ENCODE measurements around the gene GALNT12.

The GALNT12 gene

GRCh38 chr9:98783518-98784226, 23.8 kb upstream of the GALNT12 start:
- no peak for DNase-seq (ENCODE audit: low read depth in 2 of 2)

DNA sequence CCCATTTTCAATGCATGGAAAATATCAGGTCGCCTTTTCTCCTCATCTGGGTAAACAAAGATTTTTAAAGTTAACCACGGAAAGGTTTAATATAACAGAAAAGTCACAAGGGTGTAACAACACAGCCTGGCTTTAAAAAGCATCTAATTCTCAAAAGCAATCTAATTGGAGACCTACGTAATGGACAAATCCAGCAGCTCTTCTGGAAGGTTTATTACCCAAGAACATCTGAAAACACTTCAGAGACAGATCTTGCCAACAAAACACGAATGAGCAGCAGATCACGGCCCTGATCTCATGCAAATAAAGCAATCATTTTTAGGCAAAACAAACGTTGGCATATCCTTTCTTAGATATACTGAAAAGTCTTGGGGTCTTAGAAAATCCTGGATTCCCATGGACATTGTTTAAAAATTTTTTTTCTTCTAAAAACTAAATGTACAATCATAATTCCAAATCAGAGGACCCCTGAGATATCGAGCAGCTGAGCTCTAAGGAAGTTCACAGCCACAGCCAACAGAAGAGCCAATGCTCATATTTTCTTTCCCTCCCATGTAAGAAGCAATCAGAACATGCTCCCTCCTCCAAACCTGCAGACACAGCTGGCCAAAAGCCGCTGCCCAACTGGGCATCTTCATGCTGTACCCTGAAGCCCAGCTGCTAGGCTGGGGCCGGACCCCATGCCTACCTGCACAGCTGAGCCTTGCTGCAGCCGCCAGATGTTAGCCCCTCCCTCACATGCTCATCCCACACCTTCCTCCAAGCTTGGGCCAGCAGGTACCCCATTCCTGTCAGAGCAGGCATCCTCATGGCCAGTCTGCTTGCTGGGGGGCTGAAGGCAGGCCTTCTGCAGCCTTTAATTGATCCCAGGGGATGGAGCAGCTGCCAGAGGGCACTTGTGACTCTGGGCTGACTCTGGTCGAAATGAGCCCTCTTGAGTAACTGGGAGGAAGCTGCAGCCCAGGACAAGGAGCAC, 22.4 kb upstream of the GALNT12 start:
- DNase-seq (ENCODE audit: low read depth in 2 of 2): no peak

GRCh38 chr9:98786750-98787510, 20.5 kb upstream of the GALNT12 start:
- no peak for DNase-seq (ENCODE audit: low read depth in 2 of 2)

DNA sequence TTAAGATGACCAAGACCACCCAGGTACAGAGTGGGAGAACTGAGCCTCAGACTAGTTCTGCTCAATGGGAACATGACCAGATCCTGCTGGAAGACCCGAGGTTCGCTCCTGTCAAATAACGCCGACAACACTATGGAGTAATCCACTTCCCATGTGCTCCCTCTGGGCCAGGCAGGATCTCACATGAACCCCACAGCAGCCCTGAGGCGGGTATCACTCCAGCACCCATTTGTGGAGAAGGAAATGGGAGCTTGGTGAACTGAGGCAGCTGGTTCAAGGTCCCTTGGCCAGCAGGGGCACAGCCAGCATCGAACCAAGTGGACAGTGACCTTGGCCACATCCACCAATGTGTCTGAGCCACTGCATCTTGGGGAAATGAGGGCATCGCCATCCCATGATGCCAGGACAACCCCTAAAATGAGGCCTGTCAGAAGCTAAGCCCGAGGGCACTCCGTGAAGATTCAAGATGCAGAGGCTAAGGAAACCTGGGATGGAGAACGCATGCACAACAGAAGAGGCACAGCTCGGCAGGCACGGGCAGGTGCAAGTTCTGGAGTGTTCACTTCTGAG, 19.6 kb upstream of the GALNT12 start:
- DNase-seq (ENCODE audit: low read depth in 2 of 2): no peak

DNA sequence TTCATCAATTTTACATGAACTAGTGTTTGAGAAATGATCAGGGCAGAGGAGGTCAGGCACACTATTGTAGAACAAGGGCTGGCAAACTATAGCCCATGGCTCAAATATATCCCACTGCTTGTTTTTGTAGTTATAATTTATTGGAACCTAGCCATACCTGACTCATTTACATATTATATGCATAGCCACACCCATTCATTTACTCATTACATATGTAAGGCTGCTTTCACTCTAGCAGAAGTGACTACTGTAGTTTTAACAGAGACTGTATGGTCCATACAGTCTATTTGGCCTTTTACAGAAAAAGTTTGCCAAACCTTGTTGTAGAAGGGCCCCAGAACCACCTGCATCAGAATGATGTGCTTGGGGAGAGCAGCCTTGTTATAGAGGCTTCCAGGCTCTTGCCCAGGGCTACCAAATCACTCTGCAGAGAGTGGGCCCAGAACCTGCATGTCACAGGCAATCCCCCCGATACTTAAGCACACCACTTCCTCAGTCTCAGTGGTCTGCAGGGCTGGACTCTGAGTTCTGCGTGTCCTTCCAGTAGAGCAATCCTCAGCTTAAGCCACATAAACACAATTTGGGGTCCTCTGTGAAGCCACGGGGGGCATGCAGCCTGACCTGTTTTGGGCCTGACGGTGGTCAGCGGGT, 17.9 kb upstream of the GALNT12 start:
- DNase-seq (ENCODE audit: low read depth in 2 of 2): no peak

GRCh38 chr9:98790134-98790841, 17.2 kb upstream of the GALNT12 start:
- DNase-seq (ENCODE audit: low read depth in 2 of 2): no peak

GRCh38 chr9:98790842-98791607, 16.4 kb upstream of the GALNT12 start:
- DNase-seq (ENCODE audit: low read depth in 2 of 2): peak in 1 of 2 donors; percentile 49

DNA sequence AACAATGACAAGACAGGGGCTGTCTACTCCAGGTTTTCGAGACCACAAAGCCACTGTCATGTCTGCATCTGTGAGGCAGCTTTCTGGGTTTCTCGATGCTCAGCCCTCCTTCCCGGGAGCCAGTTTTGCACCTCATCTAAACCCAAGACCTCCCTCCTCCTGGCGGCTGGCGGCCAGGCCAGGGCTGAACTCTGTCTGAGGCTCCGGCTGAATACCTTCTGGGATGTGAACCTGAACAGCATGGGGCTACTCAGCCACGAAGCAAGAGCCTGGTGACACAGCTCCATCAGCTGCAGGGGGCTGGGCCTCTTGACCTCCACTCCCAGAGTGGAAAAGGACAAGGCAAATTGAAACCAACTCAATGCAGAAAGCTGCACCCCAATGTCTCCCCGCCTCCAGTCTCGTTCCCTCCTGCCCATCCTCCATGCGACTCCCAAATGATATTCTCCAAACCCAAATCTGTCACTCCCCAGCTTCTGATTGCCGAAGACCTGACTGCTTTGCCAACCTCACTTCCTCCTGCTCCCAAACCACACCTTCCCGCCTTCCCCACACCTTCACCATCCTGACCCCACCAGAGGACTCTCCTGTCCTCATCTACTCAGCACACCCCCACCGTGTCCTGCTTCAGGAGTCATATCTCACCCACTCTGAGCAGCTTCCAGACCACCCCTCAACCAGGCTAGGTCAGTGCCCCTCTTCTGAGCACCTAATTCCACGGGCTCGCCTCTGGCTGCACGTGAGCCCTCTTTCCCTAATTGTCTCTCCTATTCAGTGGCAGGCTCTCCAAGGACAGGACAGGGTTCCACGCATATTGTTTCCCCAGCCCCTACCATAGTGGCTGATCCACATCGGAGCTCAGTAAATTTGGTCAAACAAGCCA, 15.6 kb upstream of the GALNT12 start:
- no peak for DNase-seq (ENCODE audit: low read depth in 2 of 2)

- no peak for DNase-seq (ENCODE audit: low read depth in 2 of 2)
These were observed 14.4 kb upstream of the GALNT12 start for GRCh38 chr9:98793031-98793430.

GRCh38 chr9:98794802-98795201, 12.7 kb upstream of the GALNT12 start:
- DNase-seq (ENCODE audit: low read depth in 2 of 2): no peak

DNA sequence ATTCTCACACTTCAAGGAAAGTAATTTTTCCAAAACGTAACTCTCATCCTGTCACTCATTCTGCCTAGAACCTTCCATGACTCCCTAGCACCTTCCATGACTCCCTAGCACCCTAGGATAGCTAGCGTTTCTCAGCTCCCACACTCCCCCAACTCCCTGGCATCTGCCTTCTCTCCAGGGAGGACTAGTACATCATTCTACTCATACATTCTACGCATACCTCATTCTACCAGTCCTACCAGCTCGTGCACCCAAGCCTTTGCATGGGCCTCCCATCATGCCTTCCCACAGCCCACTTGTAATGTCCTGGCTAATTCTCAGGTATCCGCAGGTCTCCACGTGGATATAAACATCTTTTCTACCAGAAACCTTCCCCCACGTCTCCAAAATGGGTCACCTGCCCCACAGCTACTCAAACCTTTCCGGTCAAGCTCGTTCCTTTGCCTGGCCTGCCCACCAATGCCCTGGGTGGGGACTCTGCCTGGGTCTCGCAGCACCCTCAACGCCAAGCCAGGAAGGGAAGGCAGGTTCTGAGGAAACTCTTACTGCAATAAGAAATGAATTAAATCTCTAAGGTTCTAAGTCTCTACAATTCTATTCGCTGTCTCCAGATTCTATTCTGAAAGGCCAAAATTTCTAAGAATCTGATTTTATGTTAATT, 12.0 kb upstream of the GALNT12 start:
- DNase-seq (ENCODE audit: low read depth in 2 of 2): no peak

DNA sequence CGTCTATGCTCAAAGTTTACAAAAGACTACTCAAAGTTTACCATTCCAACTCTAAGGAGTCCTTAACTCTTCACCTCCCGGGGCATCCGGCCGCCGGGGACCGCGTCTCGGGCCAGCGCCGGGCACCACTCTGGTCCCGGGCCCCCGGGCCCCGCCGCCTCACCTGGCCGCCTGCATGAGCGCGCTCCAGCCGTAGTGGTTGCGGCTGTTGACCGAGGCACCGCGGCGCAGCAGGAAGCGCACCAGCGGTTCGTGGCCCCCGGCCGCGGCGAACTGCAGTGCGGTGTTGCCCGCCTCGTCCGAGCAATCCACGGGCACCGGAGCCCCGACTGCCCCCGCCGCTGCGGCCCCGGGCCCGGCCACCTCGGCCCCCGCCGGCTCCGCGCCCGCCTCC, 11.5 kb upstream of the GALNT12 start:
- peak in 1 of 2 donors; percentile 19 for DNase-seq (ENCODE audit: low read depth in 2 of 2)

DNA sequence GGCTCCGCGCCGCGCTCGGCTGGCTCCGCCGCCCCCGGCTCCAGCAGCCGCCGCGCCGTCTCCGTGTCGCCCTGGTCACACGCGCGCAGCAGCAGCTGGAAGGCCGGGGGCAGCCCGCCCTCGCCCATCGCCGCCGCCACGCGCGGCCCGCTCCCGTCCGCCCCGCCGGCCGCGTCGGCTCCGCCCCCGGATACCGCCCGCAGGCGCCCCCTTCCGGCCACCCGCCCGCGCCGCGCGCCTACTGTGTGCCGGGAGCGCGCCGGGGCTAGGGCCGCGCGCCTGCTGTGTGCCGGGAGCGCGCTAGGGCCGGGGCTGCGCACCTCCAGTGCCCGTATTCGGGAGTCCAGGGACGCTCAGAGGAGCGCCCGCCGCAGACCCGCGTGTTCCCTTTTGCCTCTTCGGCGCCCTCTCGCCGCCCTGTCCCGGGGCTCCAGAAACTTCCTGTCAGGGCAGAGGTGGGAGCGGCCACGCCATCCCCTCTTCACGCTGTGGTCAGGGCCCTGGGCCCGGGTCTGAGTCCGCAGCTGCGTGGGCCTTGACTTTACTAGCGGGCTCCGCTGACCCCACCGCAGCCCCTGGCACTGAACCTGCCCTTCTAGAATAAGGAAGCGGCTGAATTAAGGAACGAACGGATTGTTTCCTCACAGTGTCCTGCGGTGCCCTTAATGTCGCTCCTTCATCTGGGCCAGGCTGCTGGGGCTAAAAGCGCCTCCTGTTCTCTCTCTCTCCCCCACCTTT, 10.9 kb upstream of the GALNT12 start, which contains the start of gene ANKS6:
TSS of gene ANKS6 (minus strand) at position 192 of the 738 bp plus-strand sequence. CDS start at position 128, 64 bp downstream.
- peak; percentile 85 for DNase-seq (ENCODE audit: low read depth in 2 of 2)

- no peak for DNase-seq (ENCODE audit: low read depth in 2 of 2)
These were observed 10.0 kb upstream of the GALNT12 start for GRCh38 chr9:98797491-98797890.

DNA sequence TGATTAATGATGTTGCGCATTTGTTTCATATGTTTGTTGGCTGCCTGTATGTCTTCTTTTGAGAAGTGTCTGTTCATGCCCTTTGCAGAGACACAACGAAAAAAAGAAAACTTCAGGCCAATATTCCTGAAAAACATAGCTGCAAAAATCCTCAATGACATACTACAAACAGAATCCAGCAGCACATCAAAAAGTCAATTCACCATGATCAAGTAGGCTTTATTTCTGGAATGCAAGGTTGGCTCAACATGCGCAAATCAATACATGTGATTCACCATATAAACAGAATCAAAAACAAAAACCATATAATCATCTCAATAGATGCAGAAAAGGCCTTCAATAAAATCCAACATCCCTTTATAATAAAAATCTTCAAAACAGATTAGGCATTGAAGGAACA, 9.2 kb upstream of the GALNT12 start:
- DNase-seq (ENCODE audit: low read depth in 2 of 2): no peak

DNA sequence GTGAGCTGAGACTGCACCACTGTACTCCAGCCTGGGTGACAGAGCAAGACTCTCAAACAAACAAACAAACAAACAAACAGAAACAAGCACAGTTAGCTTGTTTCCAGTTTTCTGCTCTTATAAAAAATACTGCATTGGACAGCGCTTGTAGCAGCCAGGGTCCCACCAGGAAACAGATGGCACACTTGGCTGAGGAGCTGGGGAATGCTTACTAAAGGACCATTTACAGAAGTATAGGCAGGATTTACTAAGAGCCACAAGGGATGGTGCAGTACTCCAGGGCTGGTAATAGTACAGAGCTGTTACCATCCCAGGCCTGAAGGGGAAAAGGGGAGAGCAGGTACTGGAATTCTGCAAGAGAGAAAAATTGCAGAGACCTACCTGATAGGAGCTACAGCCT, 5.9 kb upstream of the GALNT12 start:
- no peak for DNase-seq (ENCODE audit: low read depth in 2 of 2)

GRCh38 chr9:98801969-98802371, 5.5 kb upstream of the GALNT12 start:
- DNase-seq (ENCODE audit: low read depth in 2 of 2): no peak
